K562 (cell line): ENCODE measurements around the gene ALK. TPM values are rescaled to one million over a fixed set of nuclear protein-coding genes. Genes with fewer than 3 reads are reported as not detected.

Experiments
- ATAC-seq: fragments of 200-7000 bp; cut with Tn5 transposase; 3 replicates; pipeline ENCODE4 v1.9.1; 2020; ENCODE audit warnings: moderate library complexity
- BruUV-seq: library from RNA; stranded (reverse); fragments of 400-500 nt; replicated peaks from 2 replicates; lab custom pipeline; 2021; lab: Mats Ljungman, UMichigan
- CTCF ChIA-PET: fragments of 300-600 bp; formaldehyde crosslinking; extraction: SDS; loops from one replicate; lab custom pipeline; 2021; ENCODE audit warnings: low intra/inter-chr PET ratio; lab: Yijun Ruan, JAX
- POLR2A ChIA-PET: fragments of 300-600, 350-650 bp; sonication (Branson Sonifier 250); formaldehyde crosslinking; extraction: SDS; loops from one replicate; lab custom pipeline; 2021; ENCODE audit warnings: antibody characterized with exemption, inconsistent platforms; lab: Yijun Ruan, JAX
- DNase-seq, 4 experiments: peaks; one replicate each; pipeline versions ENCODE4 v3.0.0 to v3.0.0-alpha.2; 2011 to 2018; ENCODE audit warnings: low spot score in 3 of 4, mixed read lengths in 3 of 4; ENCODE audit errors: extremely low read depth in 1 of 4
- FAIRE-seq: peaks from 2 replicates; lab custom pipeline; 2011; peaks lifted over from hg19 to GRCh38; lab: Jason Lieb, UNC
- H2AFZ ChIP-seq: 2 replicates; pipeline ENCODE4 v1.6.0; 2011; ENCODE audit warnings: low read depth, low read length, control low read depth, inconsistent platforms
- H3K27ac ChIP-seq: fragments of 200-600 bp; 3 replicates; pipeline ENCODE4 v1.8.0; 2011; ENCODE audit warnings: low read depth, mild to moderate bottlenecking, control low read depth, inconsistent platforms, low read length, moderate library complexity, mixed read lengths; ENCODE audit errors: extremely low read depth
- H3K27me3 ChIP-seq, 2 experiments: fragments of 300-600 bp in 1 of 2; 2 replicates in 1 of 2; 3 replicates in 1 of 2; pipeline versions ENCODE4 v1.6.0 to v1.8.0; 2011; ENCODE audit warnings: inconsistent platforms in 2 of 2, low read length in 2 of 2, mild to moderate bottlenecking in 1 of 2, mixed read lengths in 1 of 2, moderate library complexity in 1 of 2; ENCODE audit not compliant: control insufficient read depth in 2 of 2, insufficient read depth in 2 of 2
- H3K36me3 ChIP-seq: fragments of 300-600 bp; 3 replicates; pipeline ENCODE4 v1.8.0; 2011; ENCODE audit warnings: mild to moderate bottlenecking, low read length, inconsistent platforms; ENCODE audit not compliant: control insufficient read depth, insufficient read depth
- H3K4me1 ChIP-seq, 2 experiments: fragments of 200-600 bp in 1 of 2; replicated peaks in 1 of 2; 2 replicates in 1 of 2; 3 replicates in 1 of 2; pipeline versions ENCODE4 v1.5.1 to v1.8.0; 2011; ENCODE audit warnings: inconsistent platforms in 2 of 2, low read length in 2 of 2, mild to moderate bottlenecking in 1 of 2, mixed read lengths in 1 of 2, moderate library complexity in 1 of 2; ENCODE audit not compliant: control insufficient read depth in 2 of 2, insufficient read depth in 2 of 2
- H3K4me2 ChIP-seq: 2 replicates; pipeline ENCODE4 v1.6.1; 2011; ENCODE audit warnings: low read length, control low read depth, inconsistent platforms, mixed read lengths; ENCODE audit not compliant: insufficient read depth
- H3K4me3 ChIP-seq: fragments of 200-600 bp; sonication (generic), shearing (Covaris generic); 2 replicates; pipeline ENCODE4 v1.5.1; 2016; ENCODE audit warnings: control low read depth, inconsistent platforms
- H3K79me2 ChIP-seq: fragments of 200-600 bp; 3 replicates; pipeline ENCODE4 v1.8.0; 2011; ENCODE audit warnings: low read length, inconsistent platforms; ENCODE audit not compliant: control insufficient read depth, insufficient read depth
- H3K9ac ChIP-seq, 2 experiments: 2 replicates each; pipeline versions ENCODE4 v1.6.0 to v1.6.1; 2011; ENCODE audit warnings: low read depth in 2 of 2, low read length in 2 of 2, control low read depth in 1 of 2, inconsistent platforms in 1 of 2, mild to moderate bottlenecking in 1 of 2, mixed read lengths in 1 of 2; ENCODE audit not compliant: insufficient read depth in 1 of 2
- H3K9me1 ChIP-seq: one replicate; pipeline ENCODE4 v1.6.0; 2011; ENCODE audit warnings: inconsistent platforms, mild to moderate bottlenecking, low read length, moderate library complexity; ENCODE audit not compliant: control insufficient read depth, insufficient read depth
- H3K9me3 ChIP-seq: replicated peaks from 2 replicates; pipeline ENCODE4 v1.5.1; 2011; ENCODE audit warnings: low read depth, low read length, inconsistent platforms; ENCODE audit not compliant: control insufficient read depth, insufficient read depth
- H4K20me1 ChIP-seq: replicated peaks from 2 replicates; pipeline ENCODE4 v1.6.1; 2011; ENCODE audit warnings: low read length, inconsistent platforms, mixed read lengths; ENCODE audit not compliant: control insufficient read depth, insufficient read depth
- HDAC1 ChIP-seq, 2 experiments: fragments of 450-650 bp; IDR thresholded peaks; 2 replicates each; pipeline ENCODE4 v1.6.1; 2016 to 2017; ENCODE audit warnings: inconsistent platforms in 1 of 2, mild to moderate bottlenecking in 1 of 2, moderate library complexity in 1 of 2
- RBM17 ChIP-seq: fragments of 200-400 bp; formaldehyde crosslinking; IDR thresholded peaks from 2 replicates; pipeline ENCODE4 v1.6.1; 2017; ENCODE audit warnings: low read depth, mild to moderate bottlenecking, low read length, borderline replicate concordance
- SRSF9 ChIP-seq: fragments of 200-400 bp; formaldehyde crosslinking; IDR thresholded peaks from 2 replicates; pipeline ENCODE4 v1.6.1; 2017; ENCODE audit warnings: low read depth, low read length, borderline replicate concordance
- ZFP1 ChIP-seq: fragments of 450-650 bp; formaldehyde crosslinking; IDR thresholded peaks from 2 replicates; pipeline ENCODE4 v1.4.0; 2020; ENCODE audit warnings: mild to moderate bottlenecking, mixed read lengths
- ZNF551 ChIP-seq: fragments of 250-450 bp; sonication (Bioruptor Pico); IDR thresholded peaks from 2 replicates; pipeline ENCODE4 v1.5.0; 2021; ENCODE audit warnings: mild to moderate bottlenecking, moderate library complexity
- WGBS: fragments of 100-300 bp; shearing (Covaris generic); methylation state at CpG from one replicate; pipeline ENCODE4 v1.1.6; 2016; ENCODE audit warnings: low coverage, mixed read lengths; ENCODE audit not compliant: insufficient coverage; ENCODE audit errors: missing lambda C conversion rate; 5-methylcytosine and 5-hydroxymethylcytosine counted together
- in situ Hi-C: fragments of 300-500 bp; cut with MboI; formaldehyde crosslinking; loops from 4 replicates; pipeline ENCODE4 v1.15.0; 2018; ENCODE audit warnings: inconsistent platforms, mixed read lengths
- intact Hi-C: fragments of 100-400 bp; cut with micrococcal nuclease; formaldehyde crosslinking; loops from 2 replicates; pipeline ENCODE4 v1.14.2; 2022
- polyA plus RNA-seq, 8 experiments: library from polyadenylated mRNA; depleted of rRNA in 4 of 8; stranded (reverse) in 5 of 8; unstranded in 3 of 8; fragments of >200 nt; fragmentation: Nextera tagmentation in 2 of 8; fragmentation: Illumina TruSeq in 1 of 8; extraction: Ambion mirVana in 2 of 8; extraction: Trizol in 1 of 8; gene quantifications; 2 replicates each; pipeline versions ENCODE4 v1.2.1 to v1.2.3, GENCODE V29; 2011 to 2014; ENCODE audit warnings: inconsistent platforms in 1 of 8, missing spikeins in 1 of 8
- total RNA-seq, 7 experiments: library from RNA; depleted of rRNA in 6 of 7; stranded (reverse); fragments of >200 nt in 6 of 7; fragmentation: Illumina TruSeq in 2 of 7; extraction: Trizol in 2 of 7; gene quantifications; 2 replicates each; pipeline versions ENCODE4 v1.2.1 to v1.2.3, GENCODE V29; 2011 to 2021; ENCODE audit warnings: low replicate concordance in 1 of 7
- TF ChIP-seq, protein P1 (sequence below): fragments of 250-450 bp; sonication (Bioruptor Pico); IDR thresholded peaks from 2 replicates; pipeline ENCODE4 v1.4.0; 2020; ENCODE audit warnings: mild to moderate bottlenecking
- TF ChIP-seq, protein P2 (sequence below): fragments of 250-450 bp; sonication (Bioruptor Pico); IDR thresholded peaks from 2 replicates; pipeline ENCODE4 v1.8.0; 2022; ENCODE audit warnings: inconsistent platforms

The ALK gene
- total and polyA plus RNA-seq, 9 of the 15 experiments (the other 6 are each of a cell fraction or from before 2014, with no cell fraction given): not detected

GRCh38 chr2:29760008-29760407 lies 161.4 kb downstream of the ALK start (continued):
- TF ChIP-seq, protein P1, sequence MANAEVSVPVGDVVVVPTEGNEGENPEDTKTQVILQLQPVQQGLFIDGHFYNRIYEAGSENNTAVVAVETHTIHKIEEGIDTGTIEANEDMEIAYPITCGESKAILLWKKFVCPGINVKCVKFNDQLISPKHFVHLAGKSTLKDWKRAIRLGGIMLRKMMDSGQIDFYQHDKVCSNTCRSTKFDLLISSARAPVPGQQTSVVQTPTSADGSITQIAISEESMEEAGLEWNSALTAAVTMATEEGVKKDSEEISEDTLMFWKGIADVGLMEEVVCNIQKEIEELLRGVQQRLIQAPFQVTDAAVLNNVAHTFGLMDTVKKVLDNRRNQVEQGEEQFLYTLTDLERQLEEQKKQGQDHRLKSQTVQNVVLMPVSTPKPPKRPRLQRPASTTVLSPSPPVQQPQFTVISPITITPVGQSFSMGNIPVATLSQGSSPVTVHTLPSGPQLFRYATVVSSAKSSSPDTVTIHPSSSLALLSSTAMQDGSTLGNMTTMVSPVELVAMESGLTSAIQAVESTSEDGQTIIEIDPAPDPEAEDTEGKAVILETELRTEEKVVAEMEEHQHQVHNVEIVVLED: no peak
- TF ChIP-seq ZNF551 (CRISPR knock-in tag): no peak
- TF ChIP-seq, all 486 proteins: peak for 0

DNA sequence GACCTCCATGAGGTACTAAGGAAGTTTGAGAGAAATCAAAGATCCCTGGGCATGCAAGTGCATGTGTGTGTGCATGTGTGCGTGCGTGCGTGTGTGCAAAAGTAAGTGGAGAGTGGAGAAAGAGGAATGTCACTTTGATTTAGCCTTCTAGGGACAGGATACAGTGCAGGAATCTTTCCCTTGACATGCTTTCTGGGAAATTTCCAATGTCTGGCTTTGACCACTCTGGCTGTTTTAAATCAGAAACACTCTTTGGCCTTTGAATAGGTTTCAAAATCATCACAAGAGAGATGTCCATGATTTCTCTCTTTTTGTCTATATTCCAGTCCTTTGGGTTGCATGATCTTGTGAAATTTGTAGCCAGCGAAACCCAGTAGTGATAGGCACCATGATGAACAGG lies 162.0 kb downstream of the ALK start:
- in situ Hi-C loops: no loop called here
- ChIA-PET POLR2A (no interaction called here), CTCF (no interaction called here)
- H3K9me3 ChIP-seq: no peaks in the 10 kb centered on the region
- no peak overlapping the region for H3K4me2 ChIP-seq
- no peaks in the 10 kb centered on the region for H4K20me1 ChIP-seq
- H3K27ac ChIP-seq: no peak overlapping the region
- H2AFZ ChIP-seq: no peak overlapping the region
- no TSS peak for BruUV-seq
- TF ChIP-seq HDAC1 (IDR thresholded peaks at IDR 0.05) (no peak), RBM17 (no peak), SRSF9 (no peak), ZFP1 (CRISPR knock-in tag) (no peak)
- TF ChIP-seq, protein P2, sequence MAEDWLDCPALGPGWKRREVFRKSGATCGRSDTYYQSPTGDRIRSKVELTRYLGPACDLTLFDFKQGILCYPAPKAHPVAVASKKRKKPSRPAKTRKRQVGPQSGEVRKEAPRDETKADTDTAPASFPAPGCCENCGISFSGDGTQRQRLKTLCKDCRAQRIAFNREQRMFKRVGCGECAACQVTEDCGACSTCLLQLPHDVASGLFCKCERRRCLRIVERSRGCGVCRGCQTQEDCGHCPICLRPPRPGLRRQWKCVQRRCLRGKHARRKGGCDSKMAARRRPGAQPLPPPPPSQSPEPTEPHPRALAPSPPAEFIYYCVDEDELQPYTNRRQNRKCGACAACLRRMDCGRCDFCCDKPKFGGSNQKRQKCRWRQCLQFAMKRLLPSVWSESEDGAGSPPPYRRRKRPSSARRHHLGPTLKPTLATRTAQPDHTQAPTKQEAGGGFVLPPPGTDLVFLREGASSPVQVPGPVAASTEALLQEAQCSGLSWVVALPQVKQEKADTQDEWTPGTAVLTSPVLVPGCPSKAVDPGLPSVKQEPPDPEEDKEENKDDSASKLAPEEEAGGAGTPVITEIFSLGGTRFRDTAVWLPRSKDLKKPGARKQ: no peak
- H3K36me3 ChIP-seq: no peaks in the 10 kb centered on the region
- no peaks in the 10 kb centered on the region for H3K4me1 ChIP-seq
- DNase-seq (no peak), FAIRE-seq (no peak), ATAC-seq (no peak)
- no peaks in the 10 kb centered on the region; a peak in 1 of 5 replicates for H3K27me3 ChIP-seq
- no peak overlapping the region for H3K4me3 ChIP-seq
- H3K79me2 ChIP-seq: no peaks in the 10 kb centered on the region
- H3K9me1 ChIP-seq: no peaks in the 10 kb centered on the region
- intact Hi-C loops: no loop called here
- H3K9ac ChIP-seq: no peak overlapping the region
- 0% methylated on average over 4 of the region's 4 CpGs for WGBS
